ENCODE results near the gene VCY. TPM values are rescaled to one million over a fixed set of nuclear protein-coding genes. Genes with fewer than 3 reads are reported as not detected.
"Not testable (repeated sequence)": the region's sequence is repeated elsewhere in the genome, so short reads cannot be mapped to it uniquely, and the experiment has no call there.

VCY gene
- total RNA-seq = not detected in 2 replicates
- not detected for total RNA-seq (2013)
- not detected in 2 replicates for polyA plus RNA-seq
- polyA minus RNA-seq = not detected in 2 replicates

GRCh38 chrY:13986373-13986772, at the start of gene VCY:
Gene VCY, minus strand, starts transcription at chrY:13986473. Its CDS starts 33 bp downstream, at chrY:13986440.
- H4K20me1 ChIP-seq (ENCODE audit: control insufficient read depth, insufficient read depth, low read length, poor library complexity, severe bottlenecking); H3K79me2 ChIP-seq (ENCODE audit: control insufficient read depth, insufficient read depth, low read length); intact Hi-C loops (cut with micrococcal nuclease); POLR2A ChIA-PET; DNase-seq; ATAC-seq (ENCODE audit: low read depth); H3K27me3 ChIP-seq (replicated peaks in 1 of 4; ENCODE audit: control extremely low read depth in 1 of 4, control insufficient read depth in 3 of 4, insufficient read depth in 4 of 4, low read length in 3 of 4); H3K4me1 ChIP-seq (ENCODE audit: control insufficient read depth in 2 of 2, insufficient read depth in 2 of 2, low read length in 2 of 2); H2AFZ ChIP-seq (ENCODE audit: insufficient read depth, low read depth, low read length, poor library complexity, severe bottlenecking); H3K9ac ChIP-seq (ENCODE audit: low read length); H3K4me2 ChIP-seq (replicated peaks; ENCODE audit: low read depth, low read length, poor library complexity, severe bottlenecking); CTCF ChIA-PET; H3K4me3 ChIP-seq (ENCODE audit: control extremely low read depth in 1 of 5, extremely low read depth in 1 of 5, insufficient read depth in 1 of 5, low read depth in 2 of 5, low read length in 4 of 5); H3K4me1 Mint-ChIP-seq; H3K4me3 Mint-ChIP-seq; H3K9me3 ChIP-seq (ENCODE audit: control extremely low read depth in 1 of 3, control insufficient read depth in 2 of 3, insufficient read depth in 1 of 3, low read length in 2 of 3); H3K36me3 ChIP-seq (replicated peaks in 1 of 2; ENCODE audit: control extremely low read depth in 1 of 2, control insufficient read depth in 1 of 2, extremely low read depth in 1 of 2, insufficient read depth in 2 of 2, low read length in 1 of 2); H3K27ac Mint-ChIP-seq; H3K9me3 Mint-ChIP-seq (ENCODE audit: insufficient read depth); H3K27ac ChIP-seq (ENCODE audit: low read length in 2 of 2); H3K27me3 Mint-ChIP-seq: not testable (repeated sequence)
- WGBS (ENCODE audit: insufficient coverage) = no CpG with 5 or more reads among the region's 19 CpGs

- H3K27me3 ChIP-seq (replicated peaks in 1 of 4; ENCODE audit: control extremely low read depth in 1 of 4, control insufficient read depth in 3 of 4, insufficient read depth in 4 of 4, low read length in 3 of 4); H3K27me3 Mint-ChIP-seq; POLR2A ChIA-PET; H3K4me2 ChIP-seq (replicated peaks; ENCODE audit: low read depth, low read length, poor library complexity, severe bottlenecking); DNase-seq; H3K27ac Mint-ChIP-seq; H3K4me1 ChIP-seq (ENCODE audit: control insufficient read depth in 2 of 2, insufficient read depth in 2 of 2, low read length in 2 of 2); H3K27ac ChIP-seq (ENCODE audit: low read length in 2 of 2); H2AFZ ChIP-seq (ENCODE audit: insufficient read depth, low read depth, low read length, poor library complexity, severe bottlenecking); H3K9me3 ChIP-seq (ENCODE audit: control extremely low read depth in 1 of 3, control insufficient read depth in 2 of 3, insufficient read depth in 1 of 3, low read length in 2 of 3); H3K36me3 ChIP-seq (replicated peaks in 1 of 2; ENCODE audit: control extremely low read depth in 1 of 2, control insufficient read depth in 1 of 2, extremely low read depth in 1 of 2, insufficient read depth in 2 of 2, low read length in 1 of 2); H3K4me3 Mint-ChIP-seq; H3K9ac ChIP-seq (ENCODE audit: low read length); H3K4me3 ChIP-seq (ENCODE audit: control extremely low read depth in 1 of 5, extremely low read depth in 1 of 5, insufficient read depth in 1 of 5, low read depth in 2 of 5, low read length in 4 of 5); CTCF ChIA-PET; ATAC-seq (ENCODE audit: low read depth); H3K4me1 Mint-ChIP-seq; H3K9me3 Mint-ChIP-seq (ENCODE audit: insufficient read depth); H4K20me1 ChIP-seq (ENCODE audit: control insufficient read depth, insufficient read depth, low read length, poor library complexity, severe bottlenecking); intact Hi-C loops (cut with micrococcal nuclease); H3K79me2 ChIP-seq (ENCODE audit: control insufficient read depth, insufficient read depth, low read length): not testable (repeated sequence)
- no CpG with 5 or more reads among the region's 2 CpGs for WGBS (ENCODE audit: insufficient coverage)
These were observed 44.1 kb upstream of the VCY start for GRCh38 chrY:14030395-14030794.

- DNase-seq; H3K27me3 ChIP-seq (replicated peaks in 1 of 4; ENCODE audit: control extremely low read depth in 1 of 4, control insufficient read depth in 3 of 4, insufficient read depth in 4 of 4, low read length in 3 of 4); POLR2A ChIA-PET; H4K20me1 ChIP-seq (ENCODE audit: control insufficient read depth, insufficient read depth, low read length, poor library complexity, severe bottlenecking); H3K4me1 ChIP-seq (ENCODE audit: control insufficient read depth in 2 of 2, insufficient read depth in 2 of 2, low read length in 2 of 2); H3K4me3 Mint-ChIP-seq; H3K4me1 Mint-ChIP-seq; H3K27me3 Mint-ChIP-seq; ATAC-seq (ENCODE audit: low read depth); H3K27ac Mint-ChIP-seq; H2AFZ ChIP-seq (ENCODE audit: insufficient read depth, low read depth, low read length, poor library complexity, severe bottlenecking); H3K9me3 Mint-ChIP-seq (ENCODE audit: insufficient read depth); intact Hi-C loops (cut with micrococcal nuclease); H3K4me3 ChIP-seq (ENCODE audit: control extremely low read depth in 1 of 5, extremely low read depth in 1 of 5, insufficient read depth in 1 of 5, low read depth in 2 of 5, low read length in 4 of 5); H3K36me3 ChIP-seq (replicated peaks in 1 of 2; ENCODE audit: control extremely low read depth in 1 of 2, control insufficient read depth in 1 of 2, extremely low read depth in 1 of 2, insufficient read depth in 2 of 2, low read length in 1 of 2); H3K27ac ChIP-seq (ENCODE audit: low read length in 2 of 2); H3K4me2 ChIP-seq (replicated peaks; ENCODE audit: low read depth, low read length, poor library complexity, severe bottlenecking); H3K79me2 ChIP-seq (ENCODE audit: control insufficient read depth, insufficient read depth, low read length); CTCF ChIA-PET; H3K9me3 ChIP-seq (ENCODE audit: control extremely low read depth in 1 of 3, control insufficient read depth in 2 of 3, insufficient read depth in 1 of 3, low read length in 2 of 3); H3K9ac ChIP-seq (ENCODE audit: low read length): not testable (repeated sequence)
- WGBS (ENCODE audit: insufficient coverage) = no CpG with 5 or more reads among the region's 2 CpGs
These were observed 25.6 kb upstream of the VCY start for GRCh38 chrY:14011916-14012315.

- H3K27ac Mint-ChIP-seq; POLR2A ChIA-PET; H3K4me2 ChIP-seq (replicated peaks; ENCODE audit: low read depth, low read length, poor library complexity, severe bottlenecking); H3K27me3 ChIP-seq (replicated peaks in 1 of 4; ENCODE audit: control extremely low read depth in 1 of 4, control insufficient read depth in 3 of 4, insufficient read depth in 4 of 4, low read length in 3 of 4); H3K79me2 ChIP-seq (ENCODE audit: control insufficient read depth, insufficient read depth, low read length); H3K9me3 ChIP-seq (ENCODE audit: control extremely low read depth in 1 of 3, control insufficient read depth in 2 of 3, insufficient read depth in 1 of 3, low read length in 2 of 3); H3K9me3 Mint-ChIP-seq (ENCODE audit: insufficient read depth); intact Hi-C loops (cut with micrococcal nuclease); H3K27ac ChIP-seq (ENCODE audit: low read length in 2 of 2); CTCF ChIA-PET; H3K4me3 Mint-ChIP-seq; H3K9ac ChIP-seq (ENCODE audit: low read length); DNase-seq; H3K4me3 ChIP-seq (ENCODE audit: control extremely low read depth in 1 of 5, extremely low read depth in 1 of 5, insufficient read depth in 1 of 5, low read depth in 2 of 5, low read length in 4 of 5); H2AFZ ChIP-seq (ENCODE audit: insufficient read depth, low read depth, low read length, poor library complexity, severe bottlenecking); H3K4me1 ChIP-seq (ENCODE audit: control insufficient read depth in 2 of 2, insufficient read depth in 2 of 2, low read length in 2 of 2); ATAC-seq (ENCODE audit: low read depth); H4K20me1 ChIP-seq (ENCODE audit: control insufficient read depth, insufficient read depth, low read length, poor library complexity, severe bottlenecking); H3K4me1 Mint-ChIP-seq; H3K27me3 Mint-ChIP-seq; H3K36me3 ChIP-seq (replicated peaks in 1 of 2; ENCODE audit: control extremely low read depth in 1 of 2, control insufficient read depth in 1 of 2, extremely low read depth in 1 of 2, insufficient read depth in 2 of 2, low read length in 1 of 2): not testable (repeated sequence)
- WGBS (ENCODE audit: insufficient coverage) = 100% methylated on average over 1 of the region's 2 CpGs
These were observed 43.9 kb downstream of the VCY start for GRCh38 chrY:13942406-13942805.
